NCI-H128 (cell line): Measurements from ENCODE around the gene CHCHD5.

Source experiments
- DNase-seq: peaks from one replicate; lab custom pipeline; 2025; ENCODE audit not compliant: unreplicated experiment; lab: John Stamatoyannopoulos, UW

Gene CHCHD5

GRCh38 chr2:112623913-112624777, 39.7 kb downstream of the CHCHD5 start:
- no peak for DNase-seq

- DNase-seq = no peak
Measured at GRCh38 chr2:112625474-112626114, 41.2 kb downstream of the CHCHD5 start.

- DNase-seq = peak; percentile 57
Measured at GRCh38 chr2:112626604-112627059, 42.2 kb downstream of the CHCHD5 start.

- DNase-seq = no peak
Measured at GRCh38 chr2:112627060-112628040, 42.9 kb downstream of the CHCHD5 start.

- DNase-seq = no peak
Measured at GRCh38 chr2:112629224-112629623, 44.8 kb downstream of the CHCHD5 start.

- no peak for DNase-seq
Measured at GRCh38 chr2:112629823-112630222, 45.4 kb downstream of the CHCHD5 start.

- no peak for DNase-seq
Measured at GRCh38 chr2:112630268-112630667, 45.9 kb downstream of the CHCHD5 start.

- DNase-seq = no peak
Measured at GRCh38 chr2:112633708-112634107, 49.3 kb downstream of the CHCHD5 start.

GRCh38 chr2:112634153-112634873, 49.9 kb downstream of the CHCHD5 start:
- DNase-seq = no peak

GRCh38 chr2:112634874-112635157, 50.4 kb downstream of the CHCHD5 start:
- no peak for DNase-seq

- no peak for DNase-seq
Measured at GRCh38 chr2:112636605-112637288, 52.3 kb downstream of the CHCHD5 start.

GRCh38 chr2:112637289-112637660, 52.9 kb downstream of the CHCHD5 start:
- DNase-seq = no peak
